ENCODE measurements around the gene FAM219A. TPM values are rescaled to one million over a fixed set of nuclear protein-coding genes. Genes with fewer than 3 reads are reported as not detected.

Gene FAM219A
- total RNA-seq, 4 donors from 2014 or later, result 12.6 to 19.7 (median 13.5) TPM

GRCh38 chr9:34500623-34501267 lies 42.4 kb upstream of the FAM219A start:
- 4% methylated on average over 6 of the region's 6 CpGs for WGBS, 2 donors
- no peak overlapping the region for H3K4me3 ChIP-seq (ENCODE audit: low read depth, poor library complexity, severe bottlenecking)
- intact Hi-C loops (cut with DNase I; ENCODE audit: low total_unique reads), result loop anchor here (5.0 kb wide), 1 partner anchor 63 kb away; no protein-coding TSS in a partner anchor
- TF ChIP-seq POLR2A (IDR thresholded peaks at IDR 0.05) (no peak), CTCF (IDR thresholded peaks at IDR 0.05) (peak in 1 of 3 donors; percentile 93)
- DNase-seq (ENCODE audit: low spot score in 2 of 2), result peak; percentile 50 to 93

DNA sequence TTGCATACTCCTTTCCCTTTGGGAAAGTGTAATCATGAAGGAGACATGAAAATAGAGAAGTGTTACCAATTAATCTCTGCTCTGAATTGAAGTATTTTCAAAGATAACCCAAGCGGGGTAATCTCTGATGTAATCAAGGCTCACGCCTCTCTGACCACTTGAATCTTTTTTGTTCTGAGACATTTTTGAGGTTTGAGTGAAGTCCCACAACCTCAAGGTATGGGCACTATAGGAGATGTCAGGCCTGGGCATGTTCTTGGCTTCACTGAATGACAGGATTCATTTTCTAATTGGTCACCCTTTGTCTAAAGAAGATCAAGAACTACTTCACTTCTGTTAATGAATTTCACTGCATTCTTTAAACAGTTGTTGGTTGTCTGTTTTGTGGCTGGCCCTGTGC lies 40.7 kb upstream of the FAM219A start:
- intact Hi-C loops (cut with DNase I; ENCODE audit: low total_unique reads), result no loop called here
- no peak for DNase-seq (ENCODE audit: low spot score in 2 of 2)
- H3K4me3 ChIP-seq (ENCODE audit: low read depth, poor library complexity, severe bottlenecking), result no peak overlapping the region
- WGBS, 2 donors, result 77 to 80% methylated on average over 2 of the region's 2 CpGs
- no peak for TF ChIP-seq CTCF (IDR thresholded peaks at IDR 0.05)
- TF ChIP-seq POLR2A (IDR thresholded peaks at IDR 0.05), result no peak

- no peak for DNase-seq (ENCODE audit: low spot score in 2 of 2)
- TF ChIP-seq POLR2A (IDR thresholded peaks at IDR 0.05), result no peak
- intact Hi-C loops (cut with DNase I; ENCODE audit: low total_unique reads), result no loop called here
- WGBS, 2 donors, result 36% methylated on average over 3 of the region's 3 CpGs
- H3K4me3 ChIP-seq (ENCODE audit: low read depth, poor library complexity, severe bottlenecking), result no peak overlapping the region
Measured at GRCh38 chr9:34498553-34498952, 40.2 kb upstream of the FAM219A start.

DNA sequence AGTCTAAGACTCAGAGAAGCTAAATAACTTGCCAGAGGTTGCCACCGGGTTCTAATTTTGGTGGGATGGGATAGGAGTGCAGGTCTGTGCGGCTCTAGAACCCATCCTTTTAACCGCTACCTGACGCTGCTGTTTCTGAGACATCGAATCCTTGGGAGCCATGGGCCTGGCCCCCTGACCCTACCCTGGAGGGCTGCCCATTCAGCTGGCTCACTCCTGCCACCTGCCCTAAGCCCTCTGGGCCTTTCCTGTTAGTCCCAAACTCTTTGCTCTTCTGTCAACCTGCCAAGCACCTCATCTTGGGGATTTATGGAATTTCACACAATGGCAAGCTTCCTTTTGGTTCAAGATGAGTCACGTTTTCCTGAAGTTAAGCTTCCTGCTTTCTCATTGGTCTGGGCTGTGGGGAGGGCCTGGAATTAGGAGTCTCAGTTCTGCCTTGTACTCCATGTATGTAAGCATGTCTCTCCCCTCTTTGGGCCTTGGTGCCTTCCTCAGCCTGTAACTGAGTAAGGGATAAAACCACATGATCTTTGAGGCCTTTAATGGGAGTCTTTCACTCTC lies 37.9 kb upstream of the FAM219A start:
- WGBS, 2 donors, result 74 to 78% methylated on average over 6 of the region's 6 CpGs
- intact Hi-C loops (cut with DNase I; ENCODE audit: low total_unique reads), result no loop called here

GRCh38 chr9:34493972-34494535 lies 35.7 kb upstream of the FAM219A start:
- intact Hi-C loops (cut with DNase I; ENCODE audit: low total_unique reads), result no loop called here
- 35 to 40% methylated on average over 8 of the region's 8 CpGs for WGBS, 2 donors
- TF ChIP-seq CTCF (IDR thresholded peaks at IDR 0.05) (no peak), POLR2A (IDR thresholded peaks at IDR 0.05) (no peak)
- DNase-seq (ENCODE audit: low spot score in 2 of 2), result peak in 1 of 2 donors; percentile 82
- H3K4me3 ChIP-seq (ENCODE audit: low read depth, poor library complexity, severe bottlenecking), result no peak overlapping the region

More for the DNA sequence above, 37.9 kb upstream of the FAM219A start:
- no peak overlapping the region for H3K4me3 ChIP-seq (ENCODE audit: low read depth, poor library complexity, severe bottlenecking)
- no peak for DNase-seq (ENCODE audit: low spot score in 2 of 2)
- no peak for TF ChIP-seq POLR2A (IDR thresholded peaks at IDR 0.05)
- TF ChIP-seq CTCF (IDR thresholded peaks at IDR 0.05), result no peak

GRCh38 chr9:34492051-34492450 lies 33.7 kb upstream of the FAM219A start:
- TF ChIP-seq CTCF (IDR thresholded peaks at IDR 0.05) (no peak), POLR2A (IDR thresholded peaks at IDR 0.05) (no peak)
- WGBS, 2 donors, result 42 to 58% methylated on average over 2 of the region's 2 CpGs
- intact Hi-C loops (cut with DNase I; ENCODE audit: low total_unique reads), result no loop called here
- no peak overlapping the region for H3K4me3 ChIP-seq (ENCODE audit: low read depth, poor library complexity, severe bottlenecking)
- no peak for DNase-seq (ENCODE audit: low spot score in 2 of 2)

Data from lower leg skin (tissue), 4 donors.